ENCODE data around the gene ATG2B. TPM values are rescaled to one million over a fixed set of nuclear protein-coding genes. Genes with fewer than 3 reads are reported as not detected.

The ATG2B gene
- polyA plus RNA-seq, 4 donors: 3.8 to 32.0 (median 4.9) TPM

DNA sequence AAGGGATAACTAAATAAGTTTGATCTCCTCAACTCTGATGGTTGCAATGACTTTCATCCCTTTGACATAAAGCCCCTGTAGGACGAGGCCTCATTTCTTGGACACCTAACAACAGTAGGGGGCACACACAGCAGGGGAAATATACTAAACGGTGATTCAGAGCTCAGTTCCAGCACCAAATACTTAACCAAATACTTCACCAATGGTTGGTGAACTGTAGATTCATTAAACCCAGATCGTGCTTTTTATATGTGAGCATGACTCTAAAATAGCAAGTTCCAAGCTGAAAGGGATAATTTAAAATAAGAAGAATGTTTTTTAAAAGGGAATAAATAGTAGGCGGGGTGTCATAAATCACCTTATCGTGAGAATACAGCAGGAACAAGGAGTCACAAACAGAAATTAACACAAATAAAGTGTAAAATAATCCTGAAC, 53.2 kb downstream of the ATG2B start:
- H3K4me3 ChIP-seq (ENCODE audit: low read depth in 1 of 3, low read length in 3 of 3): no peak overlapping the region
- DNase-seq (peak in 1 of 2 donors; percentile 60), FAIRE-seq (no peak)
- peaks cover 5 to 15% (median 11%) of the 10 kb centered on the region in 3 donors for H3K36me3 ChIP-seq (ENCODE audit: control insufficient read depth in 3 of 3, insufficient read depth in 2 of 3, low read depth in 1 of 3, low read length in 3 of 3)
- 22 to 54% (median 46%) methylated on average over 5 of the region's 5 CpGs for WGBS, 3 donors
- H3K4me1 ChIP-seq (ENCODE audit: control insufficient read depth in 3 of 3, insufficient read depth in 2 of 3, low read depth in 1 of 3, low read length in 2 of 3): peaks cover 0 to 32% (median 4%) of the 10 kb centered on the region in 3 donors
- H3K27me3 ChIP-seq (ENCODE audit: control insufficient read depth in 3 of 3, insufficient read depth in 3 of 3, low read length in 3 of 3): no peaks in the 10 kb centered on the region
- no peaks in the 10 kb centered on the region for H3K9me3 ChIP-seq (ENCODE audit: control insufficient read depth in 2 of 2, insufficient read depth in 1 of 2, low read depth in 1 of 2, low read length in 1 of 2)
- peak overlapping the region; percentile 59 to 73 (median 69) for H3K27ac ChIP-seq (ENCODE audit: low read depth in 1 of 3, low read length in 2 of 3)

DNA sequence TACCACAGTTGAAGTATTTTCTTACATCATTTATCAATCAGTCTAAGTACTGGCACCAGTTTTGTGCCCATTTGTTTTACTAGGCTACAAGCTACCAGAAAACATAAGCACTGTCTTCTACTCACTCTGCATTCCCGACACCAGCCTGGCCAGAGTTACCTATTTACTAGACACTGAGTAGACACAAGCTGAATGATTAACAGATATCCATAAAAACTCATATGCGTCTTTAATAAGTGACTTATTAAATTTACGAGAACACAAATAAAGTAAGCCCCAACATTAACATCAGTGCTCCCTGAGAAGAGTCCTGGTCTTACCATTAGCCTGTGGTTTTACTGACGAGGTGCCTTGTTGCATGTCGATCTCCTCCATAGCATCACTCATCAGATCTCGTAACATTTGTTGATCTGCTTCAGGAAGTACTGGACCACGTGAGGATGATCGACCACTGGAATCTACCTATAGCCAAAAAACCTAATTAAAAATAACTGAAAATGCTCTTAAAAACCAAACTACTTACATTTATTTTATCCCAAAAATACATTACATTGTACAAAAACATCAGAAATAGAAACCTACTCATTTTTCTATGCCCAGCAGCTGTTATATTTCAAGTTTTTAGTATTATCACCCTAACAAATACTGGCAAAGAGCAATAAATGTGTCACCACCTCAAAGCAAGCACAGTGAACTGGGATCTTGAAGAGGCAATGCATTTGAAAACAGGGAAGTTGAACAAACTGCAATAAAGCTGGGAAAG, 53.8 kb downstream of the ATG2B start:
- 25 to 69% (median 41%) methylated on average over 8 of the region's 8 CpGs for WGBS, 3 donors
- peak; percentile 85 to 90 for DNase-seq
- H3K4me3 ChIP-seq (ENCODE audit: low read depth in 1 of 3, low read length in 3 of 3): no peak overlapping the region
- no peaks in the 10 kb centered on the region for H3K27me3 ChIP-seq (ENCODE audit: control insufficient read depth in 3 of 3, insufficient read depth in 3 of 3, low read length in 3 of 3)
- H3K27ac ChIP-seq (ENCODE audit: low read depth in 1 of 3, low read length in 2 of 3): peak overlapping the region; percentile 59 to 73 (median 69)
- H3K4me1 ChIP-seq (ENCODE audit: control insufficient read depth in 3 of 3, insufficient read depth in 2 of 3, low read depth in 1 of 3, low read length in 2 of 3): peaks cover 0 to 32% (median 4%) of the 10 kb centered on the region in 3 donors
- peaks cover 5 to 13% (median 5%) of the 10 kb centered on the region in 3 donors for H3K36me3 ChIP-seq (ENCODE audit: control insufficient read depth in 3 of 3, insufficient read depth in 2 of 3, low read depth in 1 of 3, low read length in 3 of 3)
- H3K9me3 ChIP-seq (ENCODE audit: control insufficient read depth in 2 of 2, insufficient read depth in 1 of 2, low read depth in 1 of 2, low read length in 1 of 2): no peaks in the 10 kb centered on the region
- FAIRE-seq: peak; percentile 33

DNA sequence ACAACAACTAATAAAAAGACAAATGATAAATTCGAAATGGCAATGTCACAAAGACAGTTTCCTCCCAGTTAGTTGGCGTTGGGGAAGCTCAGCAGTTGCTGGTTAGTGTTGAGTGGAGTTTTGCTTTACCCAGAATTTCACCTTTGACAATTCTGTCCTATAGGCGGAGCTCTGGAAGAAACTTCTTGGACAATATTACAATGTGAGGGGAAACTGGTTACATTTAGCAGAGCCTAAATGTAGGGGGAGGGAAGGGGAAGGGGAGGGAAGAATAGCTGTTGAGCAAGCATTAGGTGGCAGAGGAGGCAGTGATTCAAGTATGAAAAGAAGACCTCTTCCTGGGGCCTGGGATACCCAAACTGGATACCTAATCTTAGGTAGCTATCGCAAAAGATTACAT, 55.7 kb downstream of the ATG2B start:
- no peak overlapping the region for H3K4me3 ChIP-seq (ENCODE audit: low read depth in 1 of 3, low read length in 3 of 3)
- H3K4me1 ChIP-seq (ENCODE audit: control insufficient read depth in 3 of 3, insufficient read depth in 2 of 3, low read depth in 1 of 3, low read length in 2 of 3): peaks cover 0 to 34% (median 4%) of the 10 kb centered on the region in 3 donors
- FAIRE-seq (no peak), DNase-seq (peak in 1 of 2 donors; percentile 16)
- no peaks in the 10 kb centered on the region for H3K9me3 ChIP-seq (ENCODE audit: control insufficient read depth in 2 of 2, insufficient read depth in 1 of 2, low read depth in 1 of 2, low read length in 1 of 2)
- peak overlapping the region in 1 of 3 donors; percentile 30 for H3K27ac ChIP-seq (ENCODE audit: low read depth in 1 of 3, low read length in 2 of 3)
- 62 to 78% (median 76%) methylated on average over 4 of the region's 4 CpGs for WGBS, 3 donors
- H3K27me3 ChIP-seq (ENCODE audit: control insufficient read depth in 3 of 3, insufficient read depth in 3 of 3, low read length in 3 of 3): no peaks in the 10 kb centered on the region
- peaks cover 2 to 17% (median 4%) of the 10 kb centered on the region in 3 donors for H3K36me3 ChIP-seq (ENCODE audit: control insufficient read depth in 3 of 3, insufficient read depth in 2 of 3, low read depth in 1 of 3, low read length in 3 of 3)

GRCh38 chr14:96304956-96305355, 58.2 kb downstream of the ATG2B start:
- Histone ChIP-seq H3K27ac (ENCODE audit: low read depth in 1 of 3, low read length in 2 of 3) (no peak overlapping the region), H3K4me1 (ENCODE audit: control insufficient read depth in 3 of 3, insufficient read depth in 2 of 3, low read depth in 1 of 3, low read length in 2 of 3) (peaks cover 0 to 27% (median 2%) of the 10 kb centered on the region in 3 donors), H3K4me3 (ENCODE audit: low read depth in 1 of 3, low read length in 3 of 3) (no peak overlapping the region), H3K36me3 (ENCODE audit: control insufficient read depth in 3 of 3, insufficient read depth in 2 of 3, low read depth in 1 of 3, low read length in 3 of 3) (peaks cover 0 to 23% (median 4%) of the 10 kb centered on the region in 3 donors), H3K9me3 (ENCODE audit: control insufficient read depth in 2 of 2, insufficient read depth in 1 of 2, low read depth in 1 of 2, low read length in 1 of 2) (no peaks in the 10 kb centered on the region), H3K27me3 (ENCODE audit: control insufficient read depth in 3 of 3, insufficient read depth in 3 of 3, low read length in 3 of 3) (no peaks in the 10 kb centered on the region)
- DNase-seq: no peak
- WGBS, 3 donors: 87 to 91% (median 89%) methylated on average over 9 of the region's 9 CpGs
- FAIRE-seq: no peak

- Histone ChIP-seq H3K27me3 (ENCODE audit: control insufficient read depth in 3 of 3, insufficient read depth in 3 of 3, low read length in 3 of 3) (no peaks in the 10 kb centered on the region), H3K27ac (ENCODE audit: low read depth in 1 of 3, low read length in 2 of 3) (no peak overlapping the region), H3K36me3 (ENCODE audit: control insufficient read depth in 3 of 3, insufficient read depth in 2 of 3, low read depth in 1 of 3, low read length in 3 of 3) (peaks cover 0 to 26% (median 4%) of the 10 kb centered on the region in 3 donors), H3K4me1 (ENCODE audit: control insufficient read depth in 3 of 3, insufficient read depth in 2 of 3, low read depth in 1 of 3, low read length in 2 of 3) (peaks cover 0 to 23% (median 0%) of the 10 kb centered on the region in 3 donors), H3K4me3 (ENCODE audit: low read depth in 1 of 3, low read length in 3 of 3) (no peak overlapping the region), H3K9me3 (ENCODE audit: control insufficient read depth in 2 of 2, insufficient read depth in 1 of 2, low read depth in 1 of 2, low read length in 1 of 2) (no peaks in the 10 kb centered on the region)
- FAIRE-seq: no peak
- WGBS, 3 donors: 91 to 96% (median 94%) methylated on average over 3 of the region's 3 CpGs
- DNase-seq: no peak
Observed at GRCh38 chr14:96303981-96304380, 59.2 kb downstream of the ATG2B start.

- FAIRE-seq (no peak), DNase-seq (no peak)
- no peak overlapping the region for H3K27ac ChIP-seq (ENCODE audit: low read depth in 1 of 3, low read length in 2 of 3)
- no peak overlapping the region for H3K4me3 ChIP-seq (ENCODE audit: low read depth in 1 of 3, low read length in 3 of 3)
- no peaks in the 10 kb centered on the region for H3K9me3 ChIP-seq (ENCODE audit: control insufficient read depth in 2 of 2, insufficient read depth in 1 of 2, low read depth in 1 of 2, low read length in 1 of 2)
- peaks cover 0 to 7% (median 0%) of the 10 kb centered on the region in 3 donors for H3K4me1 ChIP-seq (ENCODE audit: control insufficient read depth in 3 of 3, insufficient read depth in 2 of 3, low read depth in 1 of 3, low read length in 2 of 3)
- H3K27me3 ChIP-seq (ENCODE audit: control insufficient read depth in 3 of 3, insufficient read depth in 3 of 3, low read length in 3 of 3): no peaks in the 10 kb centered on the region
- 58 to 90% (median 73%) methylated on average over 3 of the region's 3 CpGs for WGBS, 3 donors
- H3K36me3 ChIP-seq (ENCODE audit: control insufficient read depth in 3 of 3, insufficient read depth in 2 of 3, low read depth in 1 of 3, low read length in 3 of 3): peaks cover 3 to 17% (median 4%) of the 10 kb centered on the region in 3 donors
Observed at GRCh38 chr14:96299441-96299840, 63.7 kb downstream of the ATG2B start.

DNA sequence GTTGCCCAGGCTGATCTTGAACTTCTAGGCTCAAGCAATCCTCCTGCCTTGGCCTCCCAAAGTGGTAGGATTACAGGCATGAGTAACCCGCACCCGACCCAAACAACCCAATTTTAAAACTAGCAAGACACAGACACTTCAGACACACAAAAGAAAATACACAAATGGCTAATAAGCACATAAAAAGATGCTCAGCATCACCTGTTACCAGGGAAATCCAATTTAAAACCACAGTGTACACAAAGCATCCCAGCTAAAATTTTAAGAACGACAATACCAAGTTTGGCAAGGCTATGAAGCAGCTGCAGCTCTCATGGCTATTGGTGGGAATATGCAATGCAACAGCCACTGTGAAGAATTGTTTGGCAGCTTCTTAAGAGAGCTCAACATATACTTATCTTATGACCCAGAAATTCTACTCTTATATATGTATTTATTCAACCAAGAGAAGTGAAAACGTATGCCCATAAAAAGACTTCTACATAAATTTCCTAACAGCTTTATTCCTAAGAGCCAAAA, 65.1 kb downstream of the ATG2B start:
- Histone ChIP-seq H3K36me3 (ENCODE audit: control insufficient read depth in 3 of 3, insufficient read depth in 2 of 3, low read depth in 1 of 3, low read length in 3 of 3) (peaks cover 5 to 16% (median 6%) of the 10 kb centered on the region in 3 donors), H3K27ac (ENCODE audit: low read depth in 1 of 3, low read length in 2 of 3) (no peak overlapping the region)

DNA sequence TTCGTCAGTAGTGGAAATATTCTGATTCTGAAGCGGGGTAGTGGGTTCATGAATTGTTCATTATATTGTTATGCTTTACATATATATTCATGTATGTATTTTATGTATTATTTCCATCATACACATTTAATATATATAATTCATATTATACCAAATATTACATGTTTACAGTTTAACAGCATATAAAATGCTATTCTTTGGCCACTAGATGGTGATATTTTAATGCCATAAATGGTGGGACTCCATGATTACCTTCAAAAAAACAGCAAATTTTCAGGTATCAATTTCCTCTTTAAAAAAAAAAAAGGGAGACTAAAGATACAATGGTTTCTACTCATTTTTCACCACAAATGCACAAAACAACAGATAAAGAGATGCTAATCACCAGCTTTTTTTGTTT, 66.1 kb downstream of the ATG2B start:
- peak; percentile 95 for FAIRE-seq
- Histone ChIP-seq H3K9me3 (ENCODE audit: control insufficient read depth in 2 of 2, insufficient read depth in 1 of 2, low read depth in 1 of 2, low read length in 1 of 2) (no peaks in the 10 kb centered on the region), H3K4me3 (ENCODE audit: low read depth in 1 of 3, low read length in 3 of 3) (no peak overlapping the region), H3K27me3 (ENCODE audit: control insufficient read depth in 3 of 3, insufficient read depth in 3 of 3, low read length in 3 of 3) (no peaks in the 10 kb centered on the region), H3K4me1 (ENCODE audit: control insufficient read depth in 3 of 3, insufficient read depth in 2 of 3, low read depth in 1 of 3, low read length in 2 of 3) (no peaks in the 10 kb centered on the region), H3K27ac (ENCODE audit: low read depth in 1 of 3, low read length in 2 of 3) (no peak overlapping the region), H3K36me3 (ENCODE audit: control insufficient read depth in 3 of 3, insufficient read depth in 2 of 3, low read depth in 1 of 3, low read length in 3 of 3) (peaks cover 6 to 11% (median 7%) of the 10 kb centered on the region in 3 donors)
- 92 to 97% (median 94%) methylated on average over 2 of the region's 2 CpGs for WGBS, 3 donors
- DNase-seq: peak in 1 of 2 donors; percentile 41

More for the DNA sequence above, 65.1 kb downstream of the ATG2B start:
- FAIRE-seq: no peak
- DNase-seq: no peak
- H3K9me3 ChIP-seq (ENCODE audit: control insufficient read depth in 2 of 2, insufficient read depth in 1 of 2, low read depth in 1 of 2, low read length in 1 of 2): no peaks in the 10 kb centered on the region
- peaks cover 0 to 4% (median 0%) of the 10 kb centered on the region in 3 donors for H3K4me1 ChIP-seq (ENCODE audit: control insufficient read depth in 3 of 3, insufficient read depth in 2 of 3, low read depth in 1 of 3, low read length in 2 of 3)
- WGBS, 3 donors: 89 to 97% (median 96%) methylated on average over 4 of the region's 4 CpGs
- no peak overlapping the region for H3K4me3 ChIP-seq (ENCODE audit: low read depth in 1 of 3, low read length in 3 of 3)
- H3K27me3 ChIP-seq (ENCODE audit: control insufficient read depth in 3 of 3, insufficient read depth in 3 of 3, low read length in 3 of 3): no peaks in the 10 kb centered on the region

Measured in small intestine (tissue), 7 donors.